NCI-H2227 (cell line): ENCODE results near the gene UFD1.

ENCODE experiments used
- DNase-seq: peaks from one replicate; lab custom pipeline; 2025; ENCODE audit not compliant: unreplicated experiment; lab: John Stamatoyannopoulos, UW

UFD1 gene

GRCh38 chr22:19430890-19431541, 48.0 kb downstream of the UFD1 start:
- DNase-seq = peak; percentile 47

- DNase-seq = peak; percentile 35
Measured at GRCh38 chr22:19429950-19430889, 48.8 kb downstream of the UFD1 start.

DNA sequence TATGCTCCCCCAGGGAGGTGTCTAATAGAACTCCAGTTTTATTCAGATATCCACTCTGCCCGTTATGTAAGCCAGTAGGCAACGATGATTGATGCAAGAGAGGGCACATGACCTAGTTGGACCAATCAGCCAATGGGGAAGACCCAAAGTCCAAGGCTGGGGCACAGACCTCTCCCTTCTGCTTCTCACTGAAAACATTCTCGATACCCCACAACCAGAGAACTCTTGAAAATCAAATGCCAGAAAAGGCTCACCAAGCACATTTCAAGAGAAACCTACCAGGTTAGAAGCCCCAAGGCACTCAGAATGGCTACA, 54.9 kb downstream of the UFD1 start:
- DNase-seq = no peak

- DNase-seq = no peak
Measured at GRCh38 chr22:19422440-19423301, 56.3 kb downstream of the UFD1 start.

GRCh38 chr22:19420321-19420720, 58.7 kb downstream of the UFD1 start:
- no peak for DNase-seq

DNA sequence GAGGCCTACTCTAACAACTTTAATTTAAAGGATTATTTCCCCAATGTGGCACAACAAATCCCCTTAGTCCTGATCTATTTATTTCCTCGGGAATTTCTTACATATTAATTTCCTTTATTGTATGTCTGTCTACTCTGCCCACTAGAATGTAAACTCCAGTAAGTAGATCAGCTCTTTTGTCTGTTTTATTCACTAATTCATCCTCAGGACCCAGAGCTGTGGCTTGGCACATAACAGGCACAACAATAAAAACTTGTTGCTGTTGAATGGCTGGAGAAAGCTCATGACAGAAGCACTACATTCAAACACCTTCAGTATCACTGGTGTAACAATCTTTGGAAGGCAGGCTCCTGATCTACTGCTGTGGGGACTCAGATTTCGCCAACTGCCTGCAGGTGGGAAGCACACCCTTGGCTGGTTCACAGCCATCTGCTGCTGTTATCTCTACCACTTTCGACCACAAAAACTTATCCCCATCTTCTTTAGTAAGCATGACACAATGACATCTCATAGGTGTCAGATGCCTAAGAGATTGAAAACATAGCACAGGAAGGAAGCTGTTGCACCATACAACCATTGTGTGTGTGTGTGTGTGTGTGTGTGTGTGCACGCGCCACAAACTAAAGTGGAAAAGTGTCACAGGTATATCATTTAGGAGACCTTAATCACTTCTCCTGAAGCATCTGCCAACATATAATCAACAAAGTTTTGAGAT, 59.4 kb downstream of the UFD1 start:
- no peak for DNase-seq

DNA sequence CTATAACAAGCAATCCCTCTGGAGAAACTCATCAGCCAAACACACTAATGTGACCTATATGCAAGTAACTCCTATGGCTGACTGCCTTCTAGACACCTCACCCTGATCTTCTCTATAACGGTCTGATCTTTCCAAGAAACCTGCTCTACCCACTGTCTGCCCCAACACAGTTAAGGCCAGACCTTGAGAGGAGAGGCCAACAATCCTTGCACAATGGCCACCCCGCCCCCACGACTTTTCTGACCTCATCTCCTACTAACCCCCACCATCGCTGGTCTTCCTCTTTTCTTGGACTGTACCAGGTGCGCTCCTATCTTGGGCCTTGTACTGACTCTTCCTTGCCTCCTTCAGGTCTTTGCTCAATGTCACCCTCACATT, 59.9 kb downstream of the UFD1 start:
- no peak for DNase-seq

- no peak for DNase-seq
Measured at GRCh38 chr22:19412923-19413322, 66.1 kb downstream of the UFD1 start.

DNA sequence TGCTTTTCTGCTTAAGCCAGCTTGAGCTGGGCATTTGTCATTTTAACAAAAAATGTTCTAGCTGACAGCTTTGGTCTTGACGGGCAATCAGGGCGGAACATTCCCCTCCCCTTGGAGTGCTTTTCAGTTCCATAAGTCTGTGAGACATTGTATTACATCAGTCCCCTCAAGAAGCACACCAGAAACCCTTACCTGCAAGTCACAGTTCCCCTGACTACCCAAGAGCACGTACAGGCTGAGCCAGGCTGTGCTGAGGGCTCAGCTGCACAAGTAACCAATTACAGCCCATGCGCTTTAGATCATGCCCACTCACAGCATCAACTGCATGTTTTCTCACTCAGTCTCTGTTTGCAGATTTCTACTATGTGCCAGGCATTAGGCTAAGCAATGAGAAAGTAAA, 66.5 kb downstream of the UFD1 start:
- peak; percentile 20 for DNase-seq

GRCh38 chr22:19411690-19412045, 67.3 kb downstream of the UFD1 start:
- DNase-seq = no peak

- no peak for DNase-seq
Measured at GRCh38 chr22:19410941-19411689, 67.9 kb downstream of the UFD1 start.

DNA sequence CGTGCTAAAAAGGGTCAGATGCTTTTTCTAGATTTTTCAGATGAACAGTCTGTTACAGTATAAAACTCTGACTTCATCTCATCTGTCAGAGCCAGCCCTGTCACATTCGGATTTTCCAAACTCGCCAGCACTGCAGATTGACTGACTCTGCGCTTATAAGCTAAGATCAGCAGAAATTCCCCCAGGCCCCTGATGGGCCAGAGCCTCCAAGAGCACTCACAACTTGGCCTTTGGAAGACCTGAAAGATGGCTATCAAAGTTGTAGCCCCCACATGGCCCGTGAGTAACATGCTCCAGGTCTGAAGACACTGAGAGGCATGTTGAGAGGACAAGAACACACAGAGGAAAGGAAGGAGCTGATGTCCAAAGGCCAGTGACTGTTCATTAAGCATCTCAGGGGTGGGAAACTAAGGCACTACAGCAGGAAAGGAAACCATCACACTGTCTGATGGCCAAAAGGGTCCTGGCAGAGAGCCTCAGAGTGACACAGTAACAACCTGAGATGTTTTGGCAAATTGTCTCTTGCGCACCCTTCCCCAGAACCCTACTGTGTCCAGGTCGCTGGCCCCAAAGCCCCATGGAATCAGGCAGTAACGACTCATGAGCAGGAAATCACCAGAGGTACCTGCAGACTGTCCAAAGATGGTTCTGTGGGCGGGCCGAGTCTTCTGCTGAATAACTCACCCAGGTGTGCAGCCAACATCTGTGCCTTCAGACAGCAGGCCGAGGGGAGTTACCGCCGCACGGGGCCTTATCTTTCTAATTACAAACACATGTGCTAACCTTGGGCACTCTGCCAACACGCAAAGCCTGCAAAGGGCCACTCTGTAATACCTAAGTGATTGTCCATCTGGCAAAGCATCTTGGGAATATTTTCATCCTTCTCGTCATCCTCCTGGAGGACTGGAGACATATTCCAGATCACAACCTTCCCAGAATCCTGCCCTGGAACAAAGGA, 71.1 kb downstream of the UFD1 start:
- peak; percentile 72 for DNase-seq

GRCh38 chr22:19406846-19407245, 72.1 kb downstream of the UFD1 start:
- no peak for DNase-seq

GRCh38 chr22:19406281-19406811, 72.6 kb downstream of the UFD1 start:
- DNase-seq = no peak

- DNase-seq = no peak
Measured at GRCh38 chr22:19405652-19406051, 73.3 kb downstream of the UFD1 start.

DNA sequence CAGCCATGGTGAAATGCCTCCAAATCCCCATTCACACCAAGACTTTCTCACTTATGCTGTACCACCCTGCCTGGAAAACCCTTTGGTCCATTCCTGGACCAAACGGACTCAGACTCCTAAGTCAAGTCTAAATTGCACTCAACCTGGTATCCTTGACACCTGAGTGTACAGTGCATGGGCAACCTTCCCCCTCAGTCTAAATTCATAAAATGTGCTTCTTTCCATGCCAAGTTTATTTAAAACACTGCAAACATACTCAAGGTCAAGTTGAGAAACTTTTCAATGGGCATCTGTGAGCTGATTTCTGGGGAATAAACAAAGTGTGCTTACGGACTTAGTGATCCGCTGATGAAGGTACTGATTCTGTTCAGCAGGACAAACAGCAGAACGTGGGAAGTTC, 73.9 kb downstream of the UFD1 start:
- no peak for DNase-seq

DNA sequence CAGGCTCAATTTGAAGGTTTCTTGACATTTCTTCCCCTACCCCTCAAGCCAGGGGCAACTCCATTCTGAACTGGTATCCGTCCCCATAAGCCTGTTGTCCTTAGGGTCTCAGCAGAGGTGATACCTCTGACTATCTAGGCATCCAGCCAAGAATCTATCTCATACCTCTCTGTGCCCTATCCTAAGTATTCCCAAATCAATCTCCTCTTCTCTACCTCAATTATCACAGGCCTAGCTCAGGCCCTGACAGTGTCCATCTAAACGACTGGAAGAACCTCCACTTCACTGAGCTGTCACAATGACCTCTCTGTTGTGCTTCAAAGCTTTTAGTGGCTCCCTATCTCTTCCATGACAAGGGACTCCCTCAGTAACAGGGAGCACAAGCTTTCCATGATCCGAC, 74.3 kb downstream of the UFD1 start:
- DNase-seq = no peak

GRCh38 chr22:19402642-19403191, 76.3 kb downstream of the UFD1 start:
- no peak for DNase-seq

DNA sequence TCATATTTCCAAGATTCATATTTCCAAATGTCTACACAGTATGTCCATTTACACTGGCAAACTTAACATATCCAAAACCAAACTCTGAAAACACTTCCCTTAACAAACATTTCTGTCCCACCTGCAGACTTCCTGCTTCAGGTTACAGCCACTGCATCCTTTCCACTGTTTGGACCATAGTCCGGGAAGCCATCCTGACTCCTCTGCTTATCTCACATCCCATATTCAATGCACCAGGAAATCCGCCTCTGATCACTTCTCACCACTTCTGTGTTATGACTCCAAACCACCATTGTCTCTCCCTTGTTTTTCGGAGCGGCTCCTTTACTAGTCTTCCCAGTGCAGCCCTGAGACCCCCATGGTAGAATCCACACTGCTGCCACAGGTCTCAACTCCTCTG, 77.5 kb downstream of the UFD1 start:
- DNase-seq = no peak
